GM12865 (cell line): ENCODE data around the gene XXYLT1.

Source experiments
- DNase-seq: peaks from one replicate; pipeline ENCODE4 v3.0.0; 2010; ENCODE audit warnings: low read depth
- H3K4me3 ChIP-seq: 2 replicates; pipeline ENCODE4 v1.5.1; 2011; ENCODE audit warnings: mild to moderate bottlenecking, low read depth, low read length, control low read depth
- CTCF ChIP-seq: IDR thresholded peaks from 2 replicates; pipeline ENCODE4 v1.5.1; 2011; ENCODE audit warnings: low read length, control low read depth, low read depth, inconsistent platforms; ENCODE audit not compliant: insufficient read depth; ENCODE audit errors: missing control alignments

XXYLT1 gene

DNA sequence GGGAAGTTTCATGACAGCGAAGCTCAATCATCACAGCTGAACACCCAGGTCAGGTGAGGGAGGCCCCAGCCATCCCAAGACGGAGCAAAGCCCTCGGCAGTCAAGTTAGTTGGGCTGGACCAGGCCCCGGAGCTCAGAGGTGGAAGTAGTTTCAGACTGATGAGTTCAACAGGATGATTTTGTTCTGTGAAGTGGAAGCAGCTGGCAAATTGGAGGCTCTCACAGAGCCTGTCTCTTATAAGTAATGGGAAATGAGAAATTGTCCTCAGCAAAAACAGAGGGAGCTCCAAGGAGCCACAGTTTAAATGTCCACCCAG, 245.1 kb downstream of the XXYLT1 start:
- DNase-seq = no peak
- no peak for TF ChIP-seq CTCF
- H3K4me3 ChIP-seq = no peak overlapping the region

GRCh38 chr3:195025056-195025883, 245.7 kb downstream of the XXYLT1 start:
- H3K4me3 ChIP-seq = no peak overlapping the region
- no peak for DNase-seq
- no peak for TF ChIP-seq CTCF

- no peak for TF ChIP-seq CTCF
- DNase-seq = no peak
- no peak overlapping the region for H3K4me3 ChIP-seq
These were observed 247.0 kb downstream of the XXYLT1 start for GRCh38 chr3:195023989-195024388.

GRCh38 chr3:195023576-195023975, 247.4 kb downstream of the XXYLT1 start:
- no peak for DNase-seq
- TF ChIP-seq CTCF = no peak
- H3K4me3 ChIP-seq = no peak overlapping the region

- no peak for TF ChIP-seq CTCF
These were observed 249.3 kb downstream of the XXYLT1 start for GRCh38 chr3:195021692-195022091.

DNA sequence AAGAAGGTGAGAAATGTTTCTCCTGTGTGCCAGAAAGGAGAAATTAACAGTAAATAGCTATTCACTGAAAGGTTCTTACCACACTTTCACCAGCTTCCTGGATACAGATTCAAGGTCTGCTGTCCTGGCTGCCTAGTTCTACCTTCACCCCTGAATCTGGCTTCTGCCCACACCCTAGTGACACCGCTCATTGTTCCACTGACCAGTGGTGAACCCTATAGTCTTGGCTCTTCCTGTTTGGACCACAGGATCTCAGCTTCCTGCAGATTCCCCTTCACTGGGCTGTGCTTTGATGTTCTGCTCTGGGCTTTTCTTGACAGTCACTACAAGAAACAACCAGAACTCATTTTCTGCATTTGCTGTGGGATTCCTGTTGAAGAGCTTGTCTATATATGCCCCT, 250.0 kb downstream of the XXYLT1 start:
- no peak for TF ChIP-seq CTCF
- no peak overlapping the region for H3K4me3 ChIP-seq
- no peak for DNase-seq

More at GRCh38 chr3:195021692-195022091, 249.3 kb downstream of the XXYLT1 start:
- no peak for DNase-seq
- H3K4me3 ChIP-seq = no peak overlapping the region

DNA sequence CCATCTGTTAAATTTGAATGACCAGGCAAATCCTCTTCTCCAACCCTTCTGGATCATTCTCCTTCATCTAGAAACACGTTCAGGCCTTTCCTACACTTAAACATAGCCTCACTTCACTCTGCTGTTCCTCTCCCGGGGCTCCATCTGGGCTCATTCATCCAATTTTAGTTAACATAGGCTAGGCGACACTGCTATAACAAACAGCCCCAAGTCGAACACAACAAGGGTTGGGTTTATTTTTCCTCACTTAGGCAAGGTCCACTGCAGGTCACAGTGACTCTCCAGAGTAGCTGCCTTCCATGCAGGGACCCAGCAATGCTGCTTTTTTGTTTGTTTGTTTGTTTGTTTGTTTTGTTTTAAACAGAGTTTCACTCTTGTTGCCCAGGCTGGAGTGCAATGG, 250.8 kb downstream of the XXYLT1 start:
- no peak for TF ChIP-seq CTCF

More for the DNA sequence above, 250.8 kb downstream of the XXYLT1 start:
- H3K4me3 ChIP-seq = no peak overlapping the region
- DNase-seq = no peak
